ENCODE measurements around the gene ELK4. TPM values are rescaled to one million over a fixed set of nuclear protein-coding genes. Genes with fewer than 3 reads are reported as not detected.

Gene ELK4
- polyA plus RNA-seq, 1 of the 3 experiments (the other 2 are of a cell fraction) = 2.6 TPM

GRCh38 chr1:205663286-205663936, 31.6 kb upstream of the ELK4 start:
- H3K27ac ChIP-seq (ENCODE audit: low read depth in 2 of 2, low read length in 1 of 2) = no peak overlapping the region
- H3K9me2 ChIP-seq = no peaks in the 10 kb centered on the region
- no peak overlapping the region for H3K4me2 ChIP-seq
- H3K4me3 ChIP-seq (ENCODE audit: low read depth in 2 of 2, low read length in 1 of 2) = no peak overlapping the region
- peaks cover 0 to 19% of the 10 kb centered on the region in 2 experiments; a peak in 1 of 4 replicates for H3K4me1 ChIP-seq (ENCODE audit: control insufficient read depth in 1 of 2, insufficient read depth in 2 of 2, low read depth in 1 of 2, low read length in 1 of 2)
- TF ChIP-seq RFX5 (IDR thresholded peaks at IDR 0.05; ENCODE audit: low read length) (no peak), FOXJ3 (CRISPR knock-in tag; IDR thresholded peaks at IDR 0.05) (no peak), GABPA (IDR thresholded peaks at IDR 0.05; ENCODE audit: low read depth) (no peak), SIN3A (IDR thresholded peaks at IDR 0.05; ENCODE audit: borderline replicate concordance, low read depth, low read length) (no peak), NFIC (IDR thresholded peaks at IDR 0.05; ENCODE audit: borderline replicate concordance) (no peak), ELF1 (IDR thresholded peaks at IDR 0.05) (no peak), USF1 (IDR thresholded peaks at IDR 0.05; ENCODE audit: borderline replicate concordance, low read depth) (no peak), TCF12 (IDR thresholded peaks at IDR 0.05) (no peak), MXI1 (IDR thresholded peaks at IDR 0.05; ENCODE audit: low read depth, low read length) (no peak), ZBTB33 (IDR thresholded peaks at IDR 0.05; ENCODE audit: borderline replicate concordance, low read depth) (no peak), RXRA (IDR thresholded peaks at IDR 0.05; ENCODE audit: borderline replicate concordance, low read depth) (no peak), EZH2phosphoT487 (IDR thresholded peaks at IDR 0.05; ENCODE audit: borderline replicate concordance, low read depth) (no peak), TEAD4 (IDR thresholded peaks at IDR 0.05; ENCODE audit: borderline replicate concordance, insufficient read depth) (no peak)
- TF ChIP-seq, protein P1, sequence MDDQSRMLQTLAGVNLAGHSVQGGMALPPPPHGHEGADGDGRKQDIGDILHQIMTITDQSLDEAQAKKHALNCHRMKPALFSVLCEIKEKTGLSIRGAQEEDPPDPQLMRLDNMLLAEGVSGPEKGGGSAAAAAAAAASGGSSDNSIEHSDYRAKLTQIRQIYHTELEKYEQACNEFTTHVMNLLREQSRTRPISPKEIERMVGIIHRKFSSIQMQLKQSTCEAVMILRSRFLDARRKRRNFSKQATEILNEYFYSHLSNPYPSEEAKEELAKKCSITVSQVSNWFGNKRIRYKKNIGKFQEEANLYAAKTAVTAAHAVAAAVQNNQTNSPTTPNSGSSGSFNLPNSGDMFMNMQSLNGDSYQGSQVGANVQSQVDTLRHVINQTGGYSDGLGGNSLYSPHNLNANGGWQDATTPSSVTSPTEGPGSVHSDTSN (IDR thresholded peaks at IDR 0.05) = no peak
- H4K20me1 ChIP-seq (ENCODE audit: insufficient read depth) = no peaks in the 10 kb centered on the region; the same call in 1 of the 2 replicates
- H3K9ac ChIP-seq = no peak overlapping the region
- no peaks in the 10 kb centered on the region for H3F3A ChIP-seq (replicated peaks; ENCODE audit: insufficient read depth)
- DNase-seq = no peak
- 89% methylated on average over 17 of the region's 18 CpGs for WGBS (ENCODE audit: low lambda C conversion rate)
- ChIA-PET CTCF (interaction anchor here (0.9 to 16.5 kb wide), 5 partner anchors 10 to 314 kb away, joined by 3 to 443 read pairs (median 214); partner anchors contain the start of gene SLC45A3), POLR2A (no interaction called here)
- no peaks in the 10 kb centered on the region for H3K27me3 ChIP-seq (ENCODE audit: insufficient read depth)
- no peaks in the 10 kb centered on the region for H3K36me3 ChIP-seq (replicated peaks in 1 of 2; ENCODE audit: control insufficient read depth in 1 of 2, insufficient read depth in 2 of 2, low read length in 1 of 2)
- H3K79me2 ChIP-seq (ENCODE audit: insufficient read depth) = no peaks in the 10 kb centered on the region
- no peaks in the 10 kb centered on the region for H3K9me3 ChIP-seq
- H2AFZ ChIP-seq (ENCODE audit: low read depth) = no peak overlapping the region

Measured in SK-N-SH (cell line).